ENCODE measurements around the gene ELP2.

ELP2 gene

DNA sequence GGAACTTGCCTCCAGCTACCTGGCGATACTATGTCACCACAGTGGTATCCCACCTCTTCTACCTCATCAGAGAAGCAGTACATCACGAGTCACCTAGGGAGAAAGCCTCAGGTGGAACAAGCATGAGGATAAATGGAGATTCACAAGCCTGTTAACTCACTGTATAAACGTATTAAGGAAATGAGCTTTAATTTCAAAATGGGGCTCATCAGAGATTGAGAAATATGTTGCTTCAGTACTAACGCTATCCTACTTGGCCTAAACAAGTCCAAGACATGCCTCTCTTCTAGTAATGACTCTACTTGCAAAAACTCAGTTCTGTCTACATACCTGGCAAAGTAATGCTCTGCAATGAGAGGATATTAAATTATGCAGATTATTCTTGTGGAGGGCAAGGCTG is 4.9 kb upstream of the ELP2 start:
- DNase-seq (ENCODE audit: low read depth in 3 of 3), result no peak

DNA sequence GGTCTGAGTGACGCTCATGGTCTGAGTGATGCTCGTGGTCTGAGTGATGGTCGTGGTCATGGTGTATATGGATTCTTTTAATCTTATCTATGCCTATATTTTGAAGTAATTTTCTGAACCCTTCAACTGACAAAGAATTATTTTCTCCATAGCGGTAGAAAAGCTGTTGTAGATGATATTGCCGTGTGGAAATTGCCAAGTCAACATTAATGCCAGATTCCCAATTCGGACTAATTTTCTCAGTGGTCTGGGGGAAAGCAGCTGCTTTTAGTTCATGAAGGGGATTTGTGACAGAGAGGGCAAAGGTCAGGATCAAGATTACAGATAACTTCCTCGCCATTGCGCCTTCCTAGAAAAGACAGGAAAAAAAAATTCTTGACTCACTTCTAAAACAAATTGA is 3.0 kb upstream of the ELP2 start:
- no peak for DNase-seq (ENCODE audit: low read depth in 3 of 3)

DNA sequence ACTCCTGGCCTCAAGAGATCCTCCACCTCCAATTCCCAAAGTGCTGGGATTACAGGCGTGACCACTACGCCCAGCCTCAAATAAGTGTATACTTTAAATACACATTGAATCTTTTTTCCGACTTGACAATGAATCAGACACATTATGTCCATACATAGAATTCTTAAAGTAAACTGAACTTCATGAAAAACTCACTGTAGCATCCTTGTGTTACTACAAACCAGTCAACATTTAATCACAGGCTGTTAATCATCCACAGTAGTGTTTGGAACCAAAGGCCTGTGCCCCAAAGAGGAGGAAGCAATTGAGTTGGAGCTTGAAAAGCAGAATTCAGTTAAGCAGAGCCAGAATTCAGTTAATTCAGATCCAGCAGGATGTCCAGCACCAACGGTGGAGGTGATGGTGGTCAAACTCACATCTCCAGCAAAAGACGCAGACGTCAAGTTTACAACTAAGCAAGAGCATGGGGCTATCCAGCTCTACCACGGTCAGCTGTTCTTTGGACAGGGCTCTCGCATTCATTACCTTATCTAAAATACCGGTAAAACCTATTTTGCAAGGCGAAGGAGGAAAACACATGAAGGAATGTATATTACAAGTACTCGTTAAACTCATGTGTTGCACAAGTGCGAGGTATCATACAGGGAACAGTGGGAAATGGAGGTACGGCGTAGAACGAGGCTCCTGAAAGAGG is 1.7 kb upstream of the ELP2 start:
- DNase-seq (ENCODE audit: low read depth in 3 of 3), result no peak

GRCh38 chr18:36128530-36128870 is 1.2 kb upstream of the ELP2 start:
- no peak for DNase-seq (ENCODE audit: low read depth in 3 of 3)

- no peak for DNase-seq (ENCODE audit: low read depth in 3 of 3)
These were observed 796 bp upstream of the ELP2 start for GRCh38 chr18:36128907-36129299.

GRCh38 chr18:36130039-36130831 is 536 bp downstream of the ELP2 start:
- no peak for DNase-seq (ENCODE audit: low read depth in 3 of 3)

- DNase-seq (ENCODE audit: low read depth in 3 of 3), result no peak
These were observed 1.4 kb downstream of the ELP2 start for GRCh38 chr18:36130883-36131653.

- DNase-seq (ENCODE audit: low read depth in 3 of 3), result no peak
These were observed 2.2 kb downstream of the ELP2 start for GRCh38 chr18:36131692-36132483.

DNA sequence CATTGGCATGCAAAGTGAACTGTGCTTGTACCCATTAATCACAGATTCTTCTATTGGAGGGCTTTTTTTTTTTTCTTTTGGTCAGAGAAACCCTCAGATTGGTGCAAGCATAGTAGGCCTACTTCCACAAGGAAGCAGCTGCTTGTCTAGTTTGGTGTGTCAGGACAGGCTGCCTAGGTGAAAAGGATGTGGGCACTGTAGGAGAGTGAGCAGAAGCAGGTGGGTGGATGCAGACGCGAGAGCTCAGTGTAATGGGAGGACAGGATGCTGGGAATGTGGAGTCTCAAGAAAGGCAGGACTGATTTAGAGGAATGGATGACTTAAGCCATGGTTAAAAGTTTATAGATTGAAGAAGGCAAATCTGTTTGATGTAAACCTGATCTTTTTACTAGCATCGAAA is 3.1 kb downstream of the ELP2 start:
- DNase-seq (ENCODE audit: low read depth in 3 of 3), result no peak

GRCh38 chr18:36135264-36135663 is 5.6 kb downstream of the ELP2 start:
- DNase-seq (ENCODE audit: low read depth in 3 of 3), result no peak

DNA sequence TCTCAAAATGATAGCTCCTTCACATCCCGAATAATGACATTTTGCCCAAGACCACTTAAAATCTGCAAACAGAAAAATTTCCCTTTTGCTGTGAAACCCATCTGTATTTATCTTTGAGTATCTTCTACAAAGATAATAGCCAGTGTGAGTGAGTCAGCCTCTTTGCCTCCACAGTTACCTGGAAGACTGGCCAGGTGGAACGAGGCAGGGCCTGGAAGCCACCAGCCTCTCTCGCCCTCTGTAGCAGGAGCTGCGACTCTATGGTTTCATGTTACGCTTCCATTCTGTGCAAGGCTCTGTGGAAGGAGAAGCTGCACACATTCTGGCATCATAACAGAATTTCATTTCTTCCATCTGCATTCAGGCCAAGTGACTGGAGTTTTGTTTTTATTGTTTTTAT is 9.5 kb downstream of the ELP2 start:
- no peak for DNase-seq (ENCODE audit: low read depth in 3 of 3)

DNA sequence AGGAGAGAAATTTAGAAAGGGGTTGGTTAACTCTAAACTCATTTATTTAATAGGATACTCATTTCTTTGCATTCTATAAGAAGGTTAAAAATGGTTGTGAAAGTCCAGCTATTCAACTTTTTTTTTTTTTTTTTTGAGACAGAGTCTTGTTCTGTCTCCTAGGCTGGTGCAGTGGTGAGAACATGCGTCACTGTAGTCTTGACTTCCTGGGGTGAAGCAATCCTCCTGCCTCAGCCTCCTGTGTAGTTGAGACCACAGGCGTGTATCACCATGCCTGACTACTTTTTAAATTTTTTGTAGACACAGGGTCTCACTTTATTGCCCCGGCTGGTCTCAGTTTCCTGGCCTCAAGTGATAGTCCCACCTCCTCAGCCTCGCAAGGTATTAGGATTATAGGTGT is 11.9 kb downstream of the ELP2 start:
- DNase-seq (ENCODE audit: low read depth in 3 of 3), result no peak

DNA sequence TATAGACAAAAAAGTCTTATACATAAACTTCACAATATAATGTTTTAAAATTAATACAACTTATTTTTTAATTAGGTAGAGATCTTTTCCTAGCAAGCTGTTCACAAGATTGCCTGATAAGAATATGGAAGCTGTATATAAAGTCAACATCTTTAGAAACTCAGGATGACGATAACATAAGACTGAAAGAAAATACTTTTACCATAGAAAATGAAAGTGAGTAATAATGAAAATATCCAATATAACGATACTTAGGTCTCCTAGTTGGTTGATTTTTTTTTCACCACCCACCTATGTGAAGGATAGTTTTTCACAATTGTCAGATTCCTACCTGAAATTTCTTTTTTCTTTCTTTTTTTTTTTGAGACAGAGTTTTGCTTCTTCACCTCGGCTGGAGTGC is 13.1 kb downstream of the ELP2 start:
- DNase-seq (ENCODE audit: low read depth in 3 of 3), result no peak

DNA sequence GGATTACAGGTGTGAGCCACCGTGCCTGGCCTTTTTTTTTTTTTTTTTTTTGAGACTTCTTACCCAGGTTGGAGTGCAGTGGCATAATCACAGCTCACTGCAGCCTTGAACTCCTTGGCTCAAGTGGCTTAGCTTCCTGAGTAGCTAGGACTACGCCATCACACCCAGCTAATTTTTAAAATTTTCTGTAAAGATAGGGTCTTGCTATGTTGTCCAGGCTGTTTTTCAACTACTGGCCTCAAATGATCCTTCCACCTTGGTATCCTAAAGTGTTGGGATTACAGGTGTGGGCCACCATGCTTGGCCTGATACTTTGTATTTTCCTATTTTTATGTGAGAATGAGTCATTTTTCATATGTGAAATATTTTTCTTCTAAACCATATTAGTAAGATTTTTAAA is 13.7 kb downstream of the ELP2 start:
- DNase-seq (ENCODE audit: low read depth in 3 of 3), result no peak

DNA sequence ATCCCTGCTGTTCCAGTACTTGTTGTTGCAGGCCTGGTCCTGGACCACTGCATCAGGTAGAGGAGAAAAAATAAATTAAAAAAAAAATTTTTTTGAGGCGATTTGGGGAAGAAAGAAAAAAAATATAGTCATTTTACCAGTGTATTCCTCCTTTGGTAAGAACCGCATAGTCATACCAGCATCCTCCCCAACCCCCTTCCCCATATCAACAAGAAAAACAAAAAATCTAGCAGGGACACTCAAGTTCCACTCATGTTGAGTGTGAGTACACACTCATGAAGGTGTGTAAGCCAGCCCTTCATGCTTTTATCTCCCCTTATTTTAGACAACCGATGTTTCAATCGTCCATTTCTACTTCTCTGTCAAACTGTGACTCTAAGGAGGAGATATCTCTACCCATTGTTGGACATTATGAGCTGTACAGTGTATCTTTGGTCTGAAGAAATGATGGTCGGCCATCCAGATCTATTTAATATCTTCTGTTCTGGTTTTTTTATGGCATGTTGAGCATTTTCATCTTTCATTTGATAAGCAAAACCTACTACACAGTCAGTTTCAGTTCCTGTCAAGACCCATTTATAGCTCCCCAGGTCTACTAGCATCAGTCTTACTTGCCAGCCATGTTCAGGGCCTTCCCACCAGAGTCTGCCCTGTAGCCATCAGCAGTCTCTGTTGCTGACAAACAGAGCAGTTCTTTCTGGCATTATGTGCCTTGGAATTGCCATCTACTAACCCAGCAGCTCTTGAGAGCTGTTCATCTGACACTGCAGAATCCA is 20.0 kb downstream of the ELP2 start:
- no peak for DNase-seq (ENCODE audit: low read depth in 3 of 3)

DNA sequence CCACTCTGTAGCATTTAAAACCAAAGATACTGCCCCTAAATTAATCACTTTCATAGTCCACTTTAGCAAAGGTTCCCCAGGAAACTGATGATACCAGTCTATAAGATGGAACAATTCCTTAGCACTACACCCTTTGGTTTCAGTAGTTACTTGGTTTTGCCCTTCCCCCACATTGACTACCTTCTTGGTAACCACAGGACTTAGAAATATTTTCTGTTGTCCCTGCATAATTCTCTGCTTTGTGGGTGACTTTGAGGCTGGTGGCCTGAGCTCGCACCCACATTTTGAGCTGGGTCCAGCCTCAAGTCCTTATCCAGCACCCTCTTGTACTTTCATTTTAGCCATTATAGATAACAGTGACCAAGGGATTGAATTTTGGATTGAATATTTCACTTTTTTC is 23.1 kb downstream of the ELP2 start:
- DNase-seq (ENCODE audit: low read depth in 3 of 3), result no peak

GRCh38 chr18:36153203-36153602 is 23.5 kb downstream of the ELP2 start:
- DNase-seq (ENCODE audit: low read depth in 3 of 3), result no peak

- DNase-seq (ENCODE audit: low read depth in 3 of 3), result no peak
These were observed 24.1 kb downstream of the ELP2 start for GRCh38 chr18:36153771-36154170.

DNA sequence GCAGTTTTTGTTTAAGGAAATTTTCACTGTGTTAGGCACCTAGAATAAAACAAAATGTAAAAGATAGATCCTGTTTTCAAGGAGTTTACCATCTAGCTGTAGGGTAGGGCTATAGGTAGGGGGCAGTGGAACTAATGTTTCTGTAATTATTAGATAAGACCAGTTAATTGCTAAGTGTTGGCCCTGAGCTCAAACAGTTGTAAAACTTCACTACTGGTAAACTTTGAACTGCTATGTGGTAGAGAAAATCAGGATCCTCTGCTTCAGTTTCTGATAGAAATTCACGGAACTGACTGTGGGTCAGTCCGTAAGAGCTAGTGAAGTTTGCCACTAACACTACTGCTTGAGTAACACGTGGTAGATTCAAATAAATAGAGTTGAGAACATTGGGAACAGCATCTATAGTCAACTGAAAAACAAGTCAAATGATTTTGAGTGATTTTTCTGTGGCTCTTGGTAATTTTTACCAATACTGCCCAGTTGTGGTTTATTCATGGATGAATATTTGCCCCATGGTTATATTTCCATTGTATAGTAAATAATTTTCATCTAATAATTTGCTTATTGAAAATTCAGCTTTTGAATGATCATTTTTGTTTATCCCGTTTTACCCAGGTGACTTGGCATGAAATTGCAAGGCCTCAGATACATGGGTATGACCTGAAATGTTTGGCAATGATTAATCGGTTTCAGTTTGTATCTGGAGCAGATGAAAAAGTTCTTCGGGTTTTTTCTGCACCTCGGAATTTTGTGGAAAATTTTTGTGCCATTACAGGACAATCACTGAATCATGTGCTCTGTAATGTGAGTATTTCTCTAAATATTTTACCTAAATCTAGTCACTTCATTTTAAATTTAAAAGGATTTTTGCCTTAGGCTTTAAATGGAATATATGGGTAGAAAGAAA is 26.4 kb downstream of the ELP2 start:
- DNase-seq (ENCODE audit: low read depth in 3 of 3), result no peak

- no peak for DNase-seq (ENCODE audit: low read depth in 3 of 3)
These were observed 27.7 kb downstream of the ELP2 start for GRCh38 chr18:36157441-36157840.

All from stimulated activated CD4-positive, alpha-beta T cell treated with anti-CD3 and anti-CD28 coated beads, TNF-alpha, amount 100 ng/mL, for 4 hours (primary cell).